Measurements from ENCODE around the gene OGG1. TPM values are rescaled to one million over a fixed set of nuclear protein-coding genes. Genes with fewer than 3 reads are reported as not detected.

Gene OGG1
- total RNA-seq, 1 experiment from 2014 or later = 21.4 TPM

Other genes with a start within 250 kb of the OGG1 start
- 0.69 and 1.2 TPM in 2 replicates for gene LHFPL4, start 196.1 kb upstream of the OGG1 start, total RNA-seq (2014; rRNA removed; shearing (Covaris generic); ENCODE audit: low replicate concordance)
- gene MTMR14, start 100.4 kb upstream of the OGG1 start, total RNA-seq (2014; rRNA removed; shearing (Covaris generic); ENCODE audit: low replicate concordance) = 26.3 and 43.3 TPM in 2 replicates
- not detected in 2 replicates for gene CPNE9, start 46.1 kb upstream of the OGG1 start, total RNA-seq (2014; rRNA removed; shearing (Covaris generic); ENCODE audit: low replicate concordance)
- gene BRPF1, start 18.2 kb upstream of the OGG1 start, total RNA-seq (2014; rRNA removed; shearing (Covaris generic); ENCODE audit: low replicate concordance) = 4.9 and 7.0 TPM in 2 replicates
- gene CAMK1, start 20.0 kb downstream of the OGG1 start, total RNA-seq (2014; rRNA removed; shearing (Covaris generic); ENCODE audit: low replicate concordance) = 2.7 and 5.0 TPM in 2 replicates
- 60.3 and 83.8 TPM in 2 replicates for gene TADA3, start 42.5 kb downstream of the OGG1 start, total RNA-seq (2014; rRNA removed; shearing (Covaris generic); ENCODE audit: low replicate concordance)
- 125 and 175 TPM in 2 replicates for gene ARPC4, start 43.1 kb downstream of the OGG1 start, total RNA-seq (2014; rRNA removed; shearing (Covaris generic); ENCODE audit: low replicate concordance)
- gene TTLL3, start 60.3 kb downstream of the OGG1 start, total RNA-seq (2014; rRNA removed; shearing (Covaris generic); ENCODE audit: low replicate concordance) = 0.10 and 3.1 TPM in 2 replicates
- gene RPUSD3, start 94.1 kb downstream of the OGG1 start, total RNA-seq (2014; rRNA removed; shearing (Covaris generic); ENCODE audit: low replicate concordance) = 34.8 and 42.9 TPM in 2 replicates
- not detected in 2 replicates for gene CIDEC, start 130.3 kb downstream of the OGG1 start, total RNA-seq (2014; rRNA removed; shearing (Covaris generic); ENCODE audit: low replicate concordance)
- gene JAGN1, start 140.7 kb downstream of the OGG1 start, total RNA-seq (2014; rRNA removed; shearing (Covaris generic); ENCODE audit: low replicate concordance) = 21.4 and 23.1 TPM in 2 replicates
- 0.30 TPM in 1 of 2 replicates, not detected in the other for gene IL17RE, start 152.9 kb downstream of the OGG1 start, total RNA-seq (2014; rRNA removed; shearing (Covaris generic); ENCODE audit: low replicate concordance)
- gene IL17RC, start 167.1 kb downstream of the OGG1 start, total RNA-seq (2014; rRNA removed; shearing (Covaris generic); ENCODE audit: low replicate concordance) = 12.1 and 14.8 TPM in 2 replicates
- gene CRELD1, start 183.9 kb downstream of the OGG1 start, total RNA-seq (2014; rRNA removed; shearing (Covaris generic); ENCODE audit: low replicate concordance) = 19.1 and 22.6 TPM in 2 replicates
- gene PRRT3, start 202.5 kb downstream of the OGG1 start, total RNA-seq (2014; rRNA removed; shearing (Covaris generic); ENCODE audit: low replicate concordance) = 0.23 TPM in 1 of 2 replicates, not detected in the other
- 18.8 and 72.4 TPM in 2 replicates for gene EMC3, start 236.9 kb downstream of the OGG1 start, total RNA-seq (2014; rRNA removed; shearing (Covaris generic); ENCODE audit: low replicate concordance)

Measured in MG63 (cell line).